ENCODE measurements around the gene FCHSD1.

The FCHSD1 gene

GRCh38 chr5:141677415-141677814 lies 26.2 kb upstream of the FCHSD1 start:
- H3K4ac ChIP-seq (ENCODE audit: low read depth, low read length), result no peak overlapping the region
- no peak overlapping the region for H4K8ac ChIP-seq (ENCODE audit: low read depth, low read length)
- H3K18ac ChIP-seq (ENCODE audit: low read length), result no peak overlapping the region
- H2BK5ac ChIP-seq (ENCODE audit: low read depth, low read length, poor library complexity), result no peak overlapping the region
- no peak overlapping the region for H4K12ac ChIP-seq (ENCODE audit: low read depth, low read length)
- no peak overlapping the region for H2AK5ac ChIP-seq (ENCODE audit: low read length)
- no peaks in the 10 kb centered on the region for H3K79me2 ChIP-seq (ENCODE audit: control insufficient read depth, insufficient read depth, low read length, poor library complexity)
- H2AFZ ChIP-seq (ENCODE audit: insufficient read depth, low read length, poor library complexity), result no peak overlapping the region
- no peaks in the 10 kb centered on the region for H3K27me3 ChIP-seq (ENCODE audit: insufficient read depth, low read length)
- H3K14ac ChIP-seq (ENCODE audit: low read length), result no peak overlapping the region
- H2BK12ac ChIP-seq (ENCODE audit: low read length), result no peak overlapping the region
- H3K9ac ChIP-seq (ENCODE audit: low read length), result no peak overlapping the region
- H3K23ac ChIP-seq (ENCODE audit: low read length), result no peak overlapping the region
- no peak overlapping the region for H3K4me3 ChIP-seq (ENCODE audit: low read depth, low read length)
- no peak overlapping the region for H3K27ac ChIP-seq (ENCODE audit: low read depth, low read length)
- no peak overlapping the region for H4K91ac ChIP-seq (ENCODE audit: low read depth, low read length)
- H3K79me1 ChIP-seq (ENCODE audit: low read length), result peaks cover 10% of the 10 kb centered on the region
- peaks cover 10 to 23% of the 10 kb centered on the region in 2 experiments for H3K36me3 ChIP-seq (ENCODE audit: control insufficient read depth in 1 of 2, insufficient read depth in 2 of 2, low read length in 2 of 2)
- no peak overlapping the region for H3K4me2 ChIP-seq (ENCODE audit: low read length)
- DNase-seq, result no peak
- H2BK120ac ChIP-seq (ENCODE audit: insufficient read depth, low read length, poor library complexity), result no peak overlapping the region
- H3K4me1 ChIP-seq (ENCODE audit: control insufficient read depth in 1 of 2, insufficient read depth in 2 of 2, low read length in 2 of 2), result peaks cover 16 to 18% of the 10 kb centered on the region in 2 experiments
- H3K9me3 ChIP-seq (ENCODE audit: insufficient read depth, low read depth, low read length), result no peaks in the 10 kb centered on the region

- H3K14ac ChIP-seq (ENCODE audit: low read length), result no peak overlapping the region
- no peak overlapping the region for H4K12ac ChIP-seq (ENCODE audit: low read depth, low read length)
- H3K4me2 ChIP-seq (ENCODE audit: low read length), result no peak overlapping the region
- no peaks in the 10 kb centered on the region for H3K27me3 ChIP-seq (ENCODE audit: insufficient read depth, low read length)
- no peak overlapping the region for H3K9ac ChIP-seq (ENCODE audit: low read length)
- H3K9me3 ChIP-seq (ENCODE audit: insufficient read depth, low read depth, low read length), result no peaks in the 10 kb centered on the region
- no peak overlapping the region for H3K4ac ChIP-seq (ENCODE audit: low read depth, low read length)
- WGBS (ENCODE audit: extremely low coverage, insufficient coverage, insufficient read length), result no CpG with 5 or more reads among the region's 4 CpGs
- H4K8ac ChIP-seq (ENCODE audit: low read depth, low read length), result no peak overlapping the region
- no peaks in the 10 kb centered on the region for H3K79me2 ChIP-seq (ENCODE audit: control insufficient read depth, insufficient read depth, low read length, poor library complexity)
- H3K79me1 ChIP-seq (ENCODE audit: low read length), result no peaks in the 10 kb centered on the region
- H3K23ac ChIP-seq (ENCODE audit: low read length), result no peak overlapping the region
- H3K27ac ChIP-seq (ENCODE audit: low read depth, low read length), result no peak overlapping the region
- no peak overlapping the region for H2BK12ac ChIP-seq (ENCODE audit: low read length)
- DNase-seq, result no peak
- H2BK5ac ChIP-seq (ENCODE audit: low read depth, low read length, poor library complexity), result no peak overlapping the region
- no peak overlapping the region for H3K18ac ChIP-seq (ENCODE audit: low read length)
- no peak overlapping the region for H2BK120ac ChIP-seq (ENCODE audit: insufficient read depth, low read length, poor library complexity)
- H2AFZ ChIP-seq (ENCODE audit: insufficient read depth, low read length, poor library complexity), result no peak overlapping the region
- no peak overlapping the region for H2AK5ac ChIP-seq (ENCODE audit: low read length)
- H3K36me3 ChIP-seq (ENCODE audit: control insufficient read depth in 1 of 2, insufficient read depth in 2 of 2, low read length in 2 of 2), result peaks cover 20 to 40% of the 10 kb centered on the region in 2 experiments
- H3K4me3 ChIP-seq (ENCODE audit: low read depth, low read length), result no peak overlapping the region
- H4K91ac ChIP-seq (ENCODE audit: low read depth, low read length), result no peak overlapping the region
- peaks cover 6 to 9% of the 10 kb centered on the region in 2 experiments for H3K4me1 ChIP-seq (ENCODE audit: control insufficient read depth in 1 of 2, insufficient read depth in 2 of 2, low read length in 2 of 2)
Measured at GRCh38 chr5:141675672-141676071, 24.5 kb upstream of the FCHSD1 start.

GRCh38 chr5:141674747-141675146 lies 23.5 kb upstream of the FCHSD1 start:
- no peak for DNase-seq
- no peak overlapping the region for H3K4me3 ChIP-seq (ENCODE audit: low read depth, low read length)
- H3K79me1 ChIP-seq (ENCODE audit: low read length), result no peaks in the 10 kb centered on the region
- H2AFZ ChIP-seq (ENCODE audit: insufficient read depth, low read length, poor library complexity), result no peak overlapping the region
- H3K36me3 ChIP-seq (ENCODE audit: control insufficient read depth in 1 of 2, insufficient read depth in 2 of 2, low read length in 2 of 2), result peaks cover 20 to 44% of the 10 kb centered on the region in 2 experiments
- H2BK120ac ChIP-seq (ENCODE audit: insufficient read depth, low read length, poor library complexity), result no peak overlapping the region
- H4K91ac ChIP-seq (ENCODE audit: low read depth, low read length), result no peak overlapping the region
- no peak overlapping the region for H3K23ac ChIP-seq (ENCODE audit: low read length)
- H3K14ac ChIP-seq (ENCODE audit: low read length), result no peak overlapping the region
- no peak overlapping the region for H2BK12ac ChIP-seq (ENCODE audit: low read length)
- no peak overlapping the region for H3K4me2 ChIP-seq (ENCODE audit: low read length)
- H3K27me3 ChIP-seq (ENCODE audit: insufficient read depth, low read length), result no peaks in the 10 kb centered on the region
- no peak overlapping the region for H2BK5ac ChIP-seq (ENCODE audit: low read depth, low read length, poor library complexity)
- H3K4me1 ChIP-seq (ENCODE audit: control insufficient read depth in 1 of 2, insufficient read depth in 2 of 2, low read length in 2 of 2), result no peaks in the 10 kb centered on the region
- no peak overlapping the region for H4K12ac ChIP-seq (ENCODE audit: low read depth, low read length)
- no peaks in the 10 kb centered on the region for H3K9me3 ChIP-seq (ENCODE audit: insufficient read depth, low read depth, low read length)
- no peak overlapping the region for H2AK5ac ChIP-seq (ENCODE audit: low read length)
- no peak overlapping the region for H3K4ac ChIP-seq (ENCODE audit: low read depth, low read length)
- H4K8ac ChIP-seq (ENCODE audit: low read depth, low read length), result no peak overlapping the region
- H3K9ac ChIP-seq (ENCODE audit: low read length), result no peak overlapping the region
- no peak overlapping the region for H3K18ac ChIP-seq (ENCODE audit: low read length)
- WGBS (ENCODE audit: extremely low coverage, insufficient coverage, insufficient read length), result no CpG with 5 or more reads among the region's 5 CpGs
- no peak overlapping the region for H3K27ac ChIP-seq (ENCODE audit: low read depth, low read length)
- no peaks in the 10 kb centered on the region for H3K79me2 ChIP-seq (ENCODE audit: control insufficient read depth, insufficient read depth, low read length, poor library complexity)

GRCh38 chr5:141672841-141673813 lies 21.9 kb upstream of the FCHSD1 start:
- Histone ChIP-seq H3K27ac (ENCODE audit: low read depth, low read length) (no peak overlapping the region), H2AK5ac (ENCODE audit: low read length) (no peak overlapping the region), H3K27me3 (ENCODE audit: insufficient read depth, low read length) (no peaks in the 10 kb centered on the region), H4K91ac (ENCODE audit: low read depth, low read length) (no peak overlapping the region), H3K14ac (ENCODE audit: low read length) (no peak overlapping the region), H2AFZ (ENCODE audit: insufficient read depth, low read length, poor library complexity) (no peak overlapping the region), H3K4me2 (ENCODE audit: low read length) (no peak overlapping the region), H4K8ac (ENCODE audit: low read depth, low read length) (no peak overlapping the region), H3K4me1 (ENCODE audit: control insufficient read depth in 1 of 2, insufficient read depth in 2 of 2, low read length in 2 of 2) (no peaks in the 10 kb centered on the region), H3K4ac (ENCODE audit: low read depth, low read length) (no peak overlapping the region), H2BK12ac (ENCODE audit: low read length) (no peak overlapping the region), H3K36me3 (ENCODE audit: control insufficient read depth in 1 of 2, insufficient read depth in 2 of 2, low read length in 2 of 2) (peaks cover 21 to 45% of the 10 kb centered on the region in 2 experiments), H3K9me3 (ENCODE audit: insufficient read depth, low read depth, low read length) (peaks cover 2% of the 10 kb centered on the region), H3K79me2 (ENCODE audit: control insufficient read depth, insufficient read depth, low read length, poor library complexity) (no peaks in the 10 kb centered on the region), H4K12ac (ENCODE audit: low read depth, low read length) (no peak overlapping the region), H2BK120ac (ENCODE audit: insufficient read depth, low read length, poor library complexity) (no peak overlapping the region), H3K18ac (ENCODE audit: low read length) (no peak overlapping the region), H3K9ac (ENCODE audit: low read length) (no peak overlapping the region), H3K79me1 (ENCODE audit: low read length) (no peaks in the 10 kb centered on the region), H3K23ac (ENCODE audit: low read length) (no peak overlapping the region), H3K4me3 (ENCODE audit: low read depth, low read length) (no peak overlapping the region), H2BK5ac (ENCODE audit: low read depth, low read length, poor library complexity) (no peak overlapping the region)
- no CpG with 5 or more reads among the region's 19 CpGs for WGBS (ENCODE audit: extremely low coverage, insufficient coverage, insufficient read length)
- no peak for DNase-seq

All from trophoblast cell (in vitro differentiated cells and primary cell).